HCT116 (cell line): Measurements from ENCODE around the gene FAM98C. TPM values are rescaled to one million over a fixed set of nuclear protein-coding genes. Genes with fewer than 3 reads are reported as not detected.

Experiments
- ATAC-seq: fragments of 200-7000 bp; cut with Tn5 transposase; 2 replicates; pipeline ENCODE4 v1.9.1; 2020; ENCODE audit warnings: mild to moderate bottlenecking, moderate library complexity
- BruUV-seq: library from RNA; stranded (reverse); fragments of 400-500 nt; replicated peaks from 2 replicates; lab custom pipeline; 2021; lab: Mats Ljungman, UMichigan
- CTCF ChIA-PET: fragments of 300-600 bp; sonication (Branson Sonifier 250); formaldehyde crosslinking; loops from one replicate; lab custom pipeline; 2021; ENCODE audit warnings: antibody characterized with exemption; lab: Charles Lee
- POLR2A ChIA-PET: fragments of 300-600, 350-600 bp; sonication (Branson Sonifier 250); formaldehyde crosslinking; loops from one replicate; lab custom pipeline; 2021; ENCODE audit warnings: antibody characterized with exemption; lab: Charles Lee
- RAD21 ChIA-PET, 2 experiments: fragments of 300-600 bp; sonication (Branson Sonifier 250); formaldehyde crosslinking; loops; one replicate each; lab custom pipeline; 2023; ENCODE audit warnings: low total read pairs in 2 of 2; ENCODE audit not compliant: uncharacterized antibody in 2 of 2, unreplicated experiment in 2 of 2, low non-redundant PET in 1 of 2; lab: Charles Lee
- DNase-seq: peaks from one replicate; pipeline ENCODE4 v3.0.0-alpha.2; 2010; ENCODE audit warnings: low read depth, low spot score
- H2AFZ ChIP-seq: fragments of 200-600 bp; shearing (Covaris generic), sonication (generic); 2 replicates; pipeline ENCODE4 v1.6.1; 2017; ENCODE audit warnings: low read depth, mixed run types, mixed read lengths, antibody characterized with exemption, low read length; ENCODE audit not compliant: poor library complexity, severe bottlenecking
- H3K27ac ChIP-seq: 2 replicates; pipeline ENCODE4 v1.5.1; 2012; ENCODE audit warnings: low read depth, low read length
- H3K27me3 ChIP-seq: fragments of 200-600 bp; sonication (generic); 2 replicates; pipeline ENCODE4 v1.6.1; 2016; ENCODE audit warnings: mixed run types, low read length, mixed read lengths; ENCODE audit not compliant: insufficient read depth
- H3K36me3 ChIP-seq, 2 experiments: fragments of 200-500 bp in 1 of 2; fragments of 200-600 bp in 1 of 2; sonication (Bioruptor generic) in 1 of 2; sonication (generic) in 1 of 2; 2 replicates each; pipeline versions ENCODE4 v1.5.1 to v1.6.1; 2014 to 2016; ENCODE audit warnings: low read length in 2 of 2, inconsistent platforms in 1 of 2, mixed read lengths in 1 of 2, mixed run types in 1 of 2; ENCODE audit not compliant: insufficient read depth in 2 of 2, control insufficient read depth in 1 of 2
- H3K4me1 ChIP-seq, 2 experiments: fragments of 200-600 bp in 1 of 2; sonication (generic) in 1 of 2; 2 replicates each; pipeline versions ENCODE4 v1.5.1 to v1.6.1; 2012 to 2017; ENCODE audit warnings: low read length in 2 of 2, inconsistent platforms in 1 of 2, mild to moderate bottlenecking in 1 of 2, mixed read lengths in 1 of 2, mixed run types in 1 of 2, moderate library complexity in 1 of 2; ENCODE audit not compliant: insufficient read depth in 2 of 2, control insufficient read depth in 1 of 2
- H3K4me2 ChIP-seq: fragments of 200-600 bp; sonication (generic); 2 replicates; pipeline ENCODE4 v1.6.1; 2017; ENCODE audit warnings: mixed run types, low read length, mixed read lengths
- H3K4me3 ChIP-seq, 2 experiments: fragments of 200-600 bp in 1 of 2; sonication (generic) in 1 of 2; replicated peaks in 1 of 2; 2 replicates each; pipeline ENCODE4 v1.5.1; 2011 to 2016; ENCODE audit warnings: low read length in 2 of 2, control low read depth in 1 of 2, low read depth in 1 of 2, mild to moderate bottlenecking in 1 of 2, mixed read lengths in 1 of 2, mixed run types in 1 of 2
- H3K79me2 ChIP-seq: fragments of 200-600 bp; sonication (generic); 2 replicates; pipeline ENCODE4 v1.6.1; 2017; ENCODE audit warnings: mild to moderate bottlenecking, mixed run types, low read length, moderate library complexity, mixed read lengths; ENCODE audit not compliant: insufficient read depth
- H3K9ac ChIP-seq: fragments of 200-600 bp; sonication (generic); 2 replicates; pipeline ENCODE4 v1.6.1; 2016; ENCODE audit warnings: low read length, mixed read lengths
- H3K9me2 ChIP-seq: fragments of 200-600 bp; sonication (generic), shearing (Covaris generic); 2 replicates; pipeline ENCODE4 v1.6.1; 2017; ENCODE audit warnings: mixed run types, mild to moderate bottlenecking, moderate library complexity; ENCODE audit not compliant: insufficient read depth
- H3K9me3 ChIP-seq, 2 experiments: fragments of 200-500 bp in 1 of 2; fragments of 200-600 bp in 1 of 2; sonication (Bioruptor generic) in 1 of 2; sonication (generic) in 1 of 2; 2 replicates each; pipeline ENCODE4 v1.6.1; 2014 to 2017; ENCODE audit warnings: low read length in 2 of 2, mixed read lengths in 2 of 2, inconsistent platforms in 1 of 2, low read depth in 1 of 2, mild to moderate bottlenecking in 1 of 2, mixed run types in 1 of 2, moderate library complexity in 1 of 2; ENCODE audit not compliant: control insufficient read depth in 1 of 2, insufficient read depth in 1 of 2
- H4K20me1 ChIP-seq: fragments of 200-600 bp; sonication (generic), shearing (Covaris generic); 2 replicates; pipeline ENCODE4 v1.6.1; 2017; ENCODE audit warnings: mixed run types, mild to moderate bottlenecking, moderate library complexity; ENCODE audit not compliant: insufficient read depth
- CBX3 ChIP-seq: IDR thresholded peaks from 2 replicates; pipeline ENCODE4 v1.6.1; 2012; ENCODE audit warnings: low read depth
- CEBPB ChIP-seq: IDR thresholded peaks from 2 replicates; pipeline ENCODE4 v1.6.1; 2012; ENCODE audit warnings: low read depth
- CTCF ChIP-seq, 3 experiments: fragments of 200-600 bp in 1 of 3; sonication (generic) in 1 of 3; IDR thresholded peaks in 2 of 3; conservative IDR thresholded peaks in 1 of 3; 2 replicates each; pipeline ENCODE4 v1.5.1; 2012 to 2017; ENCODE audit warnings: low read depth in 2 of 3, low read length in 2 of 3, antibody characterized with exemption in 1 of 3, borderline replicate concordance in 1 of 3, control low read depth in 1 of 3, mild to moderate bottlenecking in 1 of 3, mixed read lengths in 1 of 3, mixed run types in 1 of 3, moderate library complexity in 1 of 3; ENCODE audit not compliant: insufficient read depth in 1 of 3
- EGR1 ChIP-seq: IDR thresholded peaks from 2 replicates; pipeline ENCODE4 v1.6.1; 2012; ENCODE audit warnings: low read depth
- EZH2 ChIP-seq: fragments of 200-600 bp; sonication (generic); IDR thresholded peaks from 2 replicates; pipeline ENCODE4 v1.6.1; 2017; ENCODE audit warnings: antibody characterized with exemption, mixed run types
- FOSL1 ChIP-seq: IDR thresholded peaks from 2 replicates; pipeline ENCODE4 v1.6.1; 2012; ENCODE audit warnings: low read depth
- JUND ChIP-seq: IDR thresholded peaks from 2 replicates; pipeline ENCODE4 v1.6.1; 2012
- MAX ChIP-seq: IDR thresholded peaks from 2 replicates; pipeline ENCODE4 v1.6.1; 2012
- POLR2AphosphoS5 ChIP-seq: IDR thresholded peaks from 2 replicates; pipeline ENCODE4 v1.6.1; 2011; ENCODE audit warnings: mild to moderate bottlenecking, low read depth, low read length, moderate library complexity
- RAD21 ChIP-seq: IDR thresholded peaks from 2 replicates; pipeline ENCODE4 v1.6.1; 2012; ENCODE audit warnings: low read depth, mild to moderate bottlenecking
- SIN3A ChIP-seq: IDR thresholded peaks from 2 replicates; pipeline ENCODE4 v1.6.1; 2012; ENCODE audit warnings: low read depth
- SP1 ChIP-seq: IDR thresholded peaks from 2 replicates; pipeline ENCODE4 v1.6.1; 2012; ENCODE audit warnings: low read depth
- SRF ChIP-seq: IDR thresholded peaks from 2 replicates; pipeline ENCODE4 v1.6.1; 2012; ENCODE audit warnings: low read depth
- TCF7L2 ChIP-seq: IDR thresholded peaks from 2 replicates; pipeline ENCODE4 v1.7.0; 2011; ENCODE audit warnings: borderline replicate concordance, inconsistent platforms; ENCODE audit not compliant: insufficient read depth, insufficient read length; ENCODE audit errors: extremely low read depth
- YY1 ChIP-seq: IDR thresholded peaks from 2 replicates; pipeline ENCODE4 v1.6.1; 2011; ENCODE audit warnings: low read length, low read depth, moderate library complexity, mild to moderate bottlenecking; ENCODE audit not compliant: insufficient replicate concordance; ENCODE audit errors: extremely low read depth
- ZBTB33 ChIP-seq: IDR thresholded peaks from 2 replicates; pipeline ENCODE4 v1.6.1; 2011; ENCODE audit warnings: mild to moderate bottlenecking, low read length, moderate library complexity; ENCODE audit not compliant: insufficient replicate concordance; ENCODE audit errors: extremely low read depth
- ZNF274 ChIP-seq: fragments of 200-500 bp; sonication (Bioruptor generic); IDR thresholded peaks from 2 replicates; pipeline ENCODE4 v1.6.1; 2014; ENCODE audit warnings: mild to moderate bottlenecking, low read depth, low read length, inconsistent platforms
- intact Hi-C: fragments of 100-400 bp; cut with micrococcal nuclease; formaldehyde crosslinking; loops from 2 replicates; pipeline ENCODE4 v1.10.0; 2022
- total RNA-seq: library from RNA; stranded (reverse); gene quantifications from one replicate; pipeline ENCODE4 v1.2.1, GENCODE V29; 2021; ENCODE audit not compliant: unreplicated experiment

The FAM98C gene
- total RNA-seq, 1 experiment from 2014 or later = 33.8 TPM

- ATAC-seq (no peak), DNase-seq (no peak)
- RAD21 ChIA-PET = no interaction called here
- CTCF ChIA-PET = interaction anchor here (1.4 kb wide), 1 partner anchor 41 kb away, joined by 3 read pairs; the partner anchor contains the start of gene FAM98C
- H3K27ac ChIP-seq = no peak overlapping the region
- POLR2A ChIA-PET = no interaction called here
- H3K4me2 ChIP-seq = no peak overlapping the region
- H3K4me1 ChIP-seq = no peaks in the 10 kb centered on the region; a peak in 1 of 4 replicates
- intact Hi-C loops = no loop called here
- no peak overlapping the region for H3K4me3 ChIP-seq
- no peak overlapping the region for H2AFZ ChIP-seq
- H4K20me1 ChIP-seq = no peaks in the 10 kb centered on the region
- no peaks in the 10 kb centered on the region for H3K79me2 ChIP-seq
- no TSS peak for BruUV-seq
- no peaks in the 10 kb centered on the region for H3K27me3 ChIP-seq
- no peaks in the 10 kb centered on the region for H3K9me2 ChIP-seq
- no peak overlapping the region for H3K9ac ChIP-seq
- TF ChIP-seq CEBPB = no peak
- no peak for TF ChIP-seq SIN3A
- TF ChIP-seq EGR1 = no peak
- no peak for TF ChIP-seq ZBTB33
- no peak for TF ChIP-seq CBX3
- H3K36me3 ChIP-seq = no peaks in the 10 kb centered on the region
- no peaks in the 10 kb centered on the region for H3K9me3 ChIP-seq
These were observed 41.1 kb downstream of the FAM98C start for GRCh38 chr19:38444026-38444425.

GRCh38 chr19:38445362-38445761 is 42.5 kb downstream of the FAM98C start:
- POLR2A ChIA-PET = no interaction called here
- H3K27me3 ChIP-seq = no peaks in the 10 kb centered on the region
- H3K79me2 ChIP-seq = no peaks in the 10 kb centered on the region
- no peak overlapping the region for H2AFZ ChIP-seq
- no TSS peak for BruUV-seq
- RAD21 ChIA-PET = no interaction called here
- CTCF ChIA-PET = interaction anchor here (1.4 kb wide), 1 partner anchor 42 kb away, joined by 3 read pairs; the partner anchor contains the start of gene FAM98C
- H3K9me3 ChIP-seq = no peaks in the 10 kb centered on the region
- intact Hi-C loops = no loop called here
- ATAC-seq = no peak
- no peaks in the 10 kb centered on the region for H3K36me3 ChIP-seq
- no peak overlapping the region for H3K4me3 ChIP-seq
- no peak overlapping the region for H3K4me2 ChIP-seq
- H3K9ac ChIP-seq = no peak overlapping the region
- H3K27ac ChIP-seq = no peak overlapping the region
- no peak for DNase-seq
- H3K9me2 ChIP-seq = no peaks in the 10 kb centered on the region
- H3K4me1 ChIP-seq = no peaks in the 10 kb centered on the region; a peak in 1 of 4 replicates
- H4K20me1 ChIP-seq = no peaks in the 10 kb centered on the region
- TF ChIP-seq SRF (no peak), SP1 (no peak), MAX (no peak), JUND (no peak), YY1 (no peak), POLR2AphosphoS5 (no peak), CEBPB (no peak), ZNF274 (no peak), FOSL1 (no peak), RAD21 (no peak), CTCF (IDR thresholded peaks at IDR 0.05 in 2 of 3, conservative IDR thresholded peaks at IDR 0.05 in 1 of 3; ENCODE audit: borderline replicate concordance in 1 of 3, insufficient read depth in 1 of 3, low read depth in 2 of 3, low read length in 2 of 3) (no peak), EZH2 (no peak), SIN3A (no peak), TCF7L2 (no peak)
